HUES6 (cell line): ENCODE measurements around the gene PRDM15.

Source experiments
- H3K27ac ChIP-seq: 2 replicates; pipeline ENCODE4 v1.7.0; 2013; ENCODE audit warnings: low read depth, mild to moderate bottlenecking, low read length, inconsistent platforms
- H3K27me3 ChIP-seq: 2 replicates; pipeline ENCODE4 v1.6.1; 2013; ENCODE audit warnings: low read length; ENCODE audit not compliant: control insufficient read depth, insufficient read depth
- H3K36me3 ChIP-seq: 2 replicates; pipeline ENCODE4 v1.6.1; 2013; ENCODE audit warnings: low read length; ENCODE audit not compliant: control insufficient read depth, insufficient read depth
- H3K4me1 ChIP-seq: 2 replicates; pipeline ENCODE4 v1.6.1; 2013; ENCODE audit warnings: low read length; ENCODE audit not compliant: control insufficient read depth, insufficient read depth
- H3K4me3 ChIP-seq: 2 replicates; pipeline ENCODE4 v1.5.1; 2013; ENCODE audit warnings: low read depth, low read length
- H3K9ac ChIP-seq: one replicate; pipeline ENCODE4 v1.6.1; 2013; ENCODE audit warnings: mild to moderate bottlenecking, low read length
- H3K9me3 ChIP-seq: 2 replicates; pipeline ENCODE4 v1.6.1; 2013; ENCODE audit warnings: low read depth, low read length; ENCODE audit not compliant: control insufficient read depth, insufficient read depth

The PRDM15 gene

GRCh38 chr21:41885341-41886024 is 6.3 kb upstream of the PRDM15 start:
- Histone ChIP-seq H3K9me3 (no peaks in the 10 kb centered on the region), H3K27me3 (no peaks in the 10 kb centered on the region), H3K4me3 (no peak overlapping the region), H3K9ac (no peak overlapping the region), H3K4me1 (peaks cover 11% of the 10 kb centered on the region), H3K36me3 (no peaks in the 10 kb centered on the region), H3K27ac (no peak overlapping the region)

- no peaks in the 10 kb centered on the region for H3K9me3 ChIP-seq
- H3K9ac ChIP-seq, result no peak overlapping the region
- H3K27ac ChIP-seq, result no peak overlapping the region
- H3K36me3 ChIP-seq, result no peaks in the 10 kb centered on the region
- no peak overlapping the region for H3K4me3 ChIP-seq
- H3K4me1 ChIP-seq, result peaks cover 11% of the 10 kb centered on the region
- H3K27me3 ChIP-seq, result no peaks in the 10 kb centered on the region
Measured at GRCh38 chr21:41884501-41885030, 5.4 kb upstream of the PRDM15 start.

- Histone ChIP-seq H3K9me3 (no peaks in the 10 kb centered on the region), H3K4me1 (peaks cover 11% of the 10 kb centered on the region), H3K4me3 (no peak overlapping the region), H3K27ac (no peak overlapping the region), H3K36me3 (no peaks in the 10 kb centered on the region), H3K9ac (no peak overlapping the region), H3K27me3 (no peaks in the 10 kb centered on the region)
Measured at GRCh38 chr21:41883582-41883981, 4.4 kb upstream of the PRDM15 start.

- Histone ChIP-seq H3K36me3 (no peaks in the 10 kb centered on the region), H3K9ac (no peak overlapping the region), H3K9me3 (no peaks in the 10 kb centered on the region), H3K27me3 (no peaks in the 10 kb centered on the region), H3K27ac (no peak overlapping the region), H3K4me3 (no peak overlapping the region), H3K4me1 (peaks cover 17% of the 10 kb centered on the region)
Measured at GRCh38 chr21:41881051-41881450, 1.9 kb upstream of the PRDM15 start.

GRCh38 chr21:41880153-41880552 is 1.0 kb upstream of the PRDM15 start:
- Histone ChIP-seq H3K36me3 (no peaks in the 10 kb centered on the region), H3K4me3 (peak overlapping the region; percentile 89)

GRCh38 chr21:41878831-41879189 is 334 bp downstream of the PRDM15 start:
- Histone ChIP-seq H3K9ac (no peak overlapping the region), H3K27me3 (no peaks in the 10 kb centered on the region), H3K4me1 (peaks cover 6% of the 10 kb centered on the region; the same call in 1 of the 2 replicates), H3K9me3 (no peaks in the 10 kb centered on the region), H3K36me3 (no peaks in the 10 kb centered on the region), H3K4me3 (peak overlapping the region; percentile 97; the same call in 1 of the 2 replicates), H3K27ac (no peak overlapping the region)

More at GRCh38 chr21:41880153-41880552, 1.0 kb upstream of the PRDM15 start:
- Histone ChIP-seq H3K27me3 (no peaks in the 10 kb centered on the region), H3K4me1 (peaks cover 10% of the 10 kb centered on the region), H3K9me3 (no peaks in the 10 kb centered on the region), H3K9ac (no peak overlapping the region), H3K27ac (no peak overlapping the region)

GRCh38 chr21:41877901-41878830 is 978 bp downstream of the PRDM15 start:
- peaks cover 6% of the 10 kb centered on the region; the same call in 1 of the 2 replicates for H3K4me1 ChIP-seq
- H3K36me3 ChIP-seq, result no peaks in the 10 kb centered on the region
- H3K4me3 ChIP-seq, result peak overlapping the region; percentile 97
- peak overlapping the region; percentile 64 for H3K9ac ChIP-seq
- no peaks in the 10 kb centered on the region for H3K9me3 ChIP-seq
- peak overlapping the region; percentile 57; the same call in 1 of the 2 replicates for H3K27ac ChIP-seq
- H3K27me3 ChIP-seq, result no peaks in the 10 kb centered on the region

GRCh38 chr21:41876928-41877652 is 2.1 kb downstream of the PRDM15 start:
- Histone ChIP-seq H3K4me1 (peaks cover 6% of the 10 kb centered on the region; the same call in 1 of the 2 replicates), H3K9ac (no peak overlapping the region)

GRCh38 chr21:41876396-41876795 is 2.7 kb downstream of the PRDM15 start:
- Histone ChIP-seq H3K27me3 (no peaks in the 10 kb centered on the region), H3K4me3 (no peak overlapping the region), H3K27ac (no peak overlapping the region), H3K9ac (no peak overlapping the region), H3K9me3 (no peaks in the 10 kb centered on the region), H3K4me1 (peaks cover 6% of the 10 kb centered on the region; the same call in 1 of the 2 replicates), H3K36me3 (no peaks in the 10 kb centered on the region)

More at GRCh38 chr21:41876928-41877652, 2.1 kb downstream of the PRDM15 start:
- H3K27me3 ChIP-seq, result no peaks in the 10 kb centered on the region
- H3K9me3 ChIP-seq, result no peaks in the 10 kb centered on the region
- no peaks in the 10 kb centered on the region for H3K36me3 ChIP-seq
- no peak overlapping the region for H3K4me3 ChIP-seq
- no peak overlapping the region for H3K27ac ChIP-seq

GRCh38 chr21:41875086-41875485 is 4.1 kb downstream of the PRDM15 start:
- Histone ChIP-seq H3K27ac (no peak overlapping the region), H3K36me3 (no peaks in the 10 kb centered on the region), H3K9me3 (no peaks in the 10 kb centered on the region), H3K4me1 (peaks cover 6% of the 10 kb centered on the region; the same call in 1 of the 2 replicates), H3K9ac (no peak overlapping the region), H3K4me3 (no peak overlapping the region), H3K27me3 (no peaks in the 10 kb centered on the region)
